SK-N-SH (cell line): ENCODE results near the gene XPR1. TPM values are rescaled to one million over a fixed set of nuclear protein-coding genes. Genes with fewer than 3 reads are reported as not detected.

Source experiments
- CTCF ChIA-PET: fragments of 300-600, 350-600 bp; formaldehyde crosslinking; extraction: SDS; loops from one replicate; lab custom pipeline; 2021; lab: Yijun Ruan, JAX
- POLR2A ChIA-PET: fragments of 350-600 bp; sonication (Branson Sonifier 250); formaldehyde crosslinking; extraction: SDS; loops from one replicate; lab custom pipeline; 2020; ENCODE audit warnings: antibody characterized with exemption, inconsistent platforms; lab: Yijun Ruan, JAX
- DNase-seq: peaks from one replicate; pipeline ENCODE4 v3.0.0; 2012
- H2AFZ ChIP-seq: fragments of 200-600 bp; sonication (generic); 2 replicates; pipeline ENCODE4 v1.8.1; 2016; ENCODE audit warnings: antibody characterized with exemption, mild to moderate bottlenecking, low read depth
- H3F3A ChIP-seq: fragments of 200-600 bp; sonication (generic); replicated peaks from 2 replicates; pipeline ENCODE3; 2016; ENCODE audit warnings: antibody characterized with exemption, mild to moderate bottlenecking; ENCODE audit not compliant: insufficient read depth
- H3K27ac ChIP-seq, 2 experiments: fragments of 200-500 bp in 1 of 2; fragments of 200-600 bp in 1 of 2; sonication (Bioruptor generic) in 1 of 2; sonication (generic), shearing (Covaris generic) in 1 of 2; 2 replicates each; pipeline versions ENCODE4 v1.5.1 to v1.6.1; 2014 to 2016; ENCODE audit warnings: low read depth in 2 of 2, inconsistent platforms in 1 of 2, low read length in 1 of 2, mild to moderate bottlenecking in 1 of 2, mixed read lengths in 1 of 2
- H3K27me3 ChIP-seq: fragments of 200-600 bp; sonication (generic), shearing (Covaris generic); 2 replicates; pipeline ENCODE4 v1.6.1; 2016; ENCODE audit warnings: mixed run types; ENCODE audit not compliant: insufficient read depth
- H3K36me3 ChIP-seq, 2 experiments: fragments of 200-500 bp in 1 of 2; fragments of 200-600 bp in 1 of 2; sonication (Bioruptor generic) in 1 of 2; sonication (generic) in 1 of 2; replicated peaks in 1 of 2; 2 replicates each; pipeline versions ENCODE3 to v1.5.1; 2014 to 2016; ENCODE audit warnings: low read length in 1 of 2, mild to moderate bottlenecking in 1 of 2; ENCODE audit not compliant: insufficient read depth in 2 of 2, control insufficient read depth in 1 of 2
- H3K4me1 ChIP-seq, 2 experiments: fragments of 200-500 bp in 1 of 2; fragments of 200-600 bp in 1 of 2; sonication (Bioruptor generic) in 1 of 2; sonication (generic), shearing (Covaris generic) in 1 of 2; 2 replicates each; pipeline versions ENCODE4 v1.5.1 to v1.6.1; 2014 to 2016; ENCODE audit warnings: low read depth in 1 of 2, low read length in 1 of 2, mixed run types in 1 of 2; ENCODE audit not compliant: insufficient read depth in 2 of 2, control insufficient read depth in 1 of 2
- H3K4me2 ChIP-seq: fragments of 200-600 bp; sonication (generic), shearing (Covaris generic); 2 replicates; pipeline ENCODE4 v1.6.1; 2017; ENCODE audit warnings: mixed run types
- H3K4me3 ChIP-seq, 2 experiments: fragments of 200-500 bp in 1 of 2; fragments of 200-600 bp in 1 of 2; sonication (Bioruptor generic) in 1 of 2; sonication (generic), shearing (Covaris generic) in 1 of 2; 2 replicates each; pipeline versions ENCODE4 v1.5.1 to v1.8.1; 2014 to 2016; ENCODE audit warnings: low read depth in 2 of 2, inconsistent platforms in 1 of 2, low read length in 1 of 2, mild to moderate bottlenecking in 1 of 2, mixed read lengths in 1 of 2, moderate library complexity in 1 of 2
- H3K79me2 ChIP-seq: fragments of 200-600 bp; sonication (generic); 2 replicates; pipeline ENCODE4 v1.8.1; 2017; ENCODE audit warnings: mild to moderate bottlenecking; ENCODE audit not compliant: insufficient read depth
- H3K9ac ChIP-seq: fragments of 200-600 bp; sonication (generic); 2 replicates; pipeline ENCODE4 v1.6.1; 2017; ENCODE audit warnings: mixed run types
- H3K9me2 ChIP-seq: fragments of 200-600 bp; sonication (generic); 2 replicates; pipeline ENCODE4 v1.6.1; 2017; ENCODE audit warnings: mixed run types
- H3K9me3 ChIP-seq: fragments of 200-600 bp; sonication (generic); 2 replicates; pipeline ENCODE4 v1.6.1; 2017; ENCODE audit warnings: mixed run types, mild to moderate bottlenecking, moderate library complexity
- H4K20me1 ChIP-seq: fragments of 200-600 bp; sonication (generic); 2 replicates; pipeline ENCODE4 v1.6.1; 2017; ENCODE audit warnings: mild to moderate bottlenecking, mixed run types; ENCODE audit not compliant: insufficient read depth
- ELF1 ChIP-seq: IDR thresholded peaks from 2 replicates; pipeline ENCODE4 v1.4.0; 2012
- EZH2phosphoT487 ChIP-seq: fragments of 200-600 bp; sonication (generic); IDR thresholded peaks from 2 replicates; pipeline ENCODE4 v1.6.1; 2017; ENCODE audit warnings: low read depth, mixed run types, mild to moderate bottlenecking, antibody characterized with exemption, moderate library complexity, borderline replicate concordance
- FOSL2 ChIP-seq: IDR thresholded peaks from 2 replicates; pipeline ENCODE4 v1.4.0; 2012; ENCODE audit warnings: low read depth, mild to moderate bottlenecking, moderate library complexity, borderline replicate concordance
- GABPA ChIP-seq: IDR thresholded peaks from 2 replicates; pipeline ENCODE4 v1.4.0; 2012; ENCODE audit warnings: low read depth, mild to moderate bottlenecking
- MEF2A ChIP-seq: IDR thresholded peaks from 2 replicates; pipeline ENCODE4 v1.4.0; 2012; ENCODE audit warnings: low read depth, borderline replicate concordance
- MXI1 ChIP-seq: IDR thresholded peaks from 2 replicates; pipeline ENCODE4 v1.6.1; 2012; ENCODE audit warnings: mild to moderate bottlenecking, low read depth, low read length, improper control_type of control experiment
- RCOR1 ChIP-seq: fragments of 150-350 bp; IDR thresholded peaks from 2 replicates; pipeline ENCODE4 v1.6.1; 2017; ENCODE audit warnings: antibody characterized with exemption, low read length
- RFX5 ChIP-seq: IDR thresholded peaks from 2 replicates; pipeline ENCODE4 v1.6.1; 2012; ENCODE audit warnings: mild to moderate bottlenecking, improper control_type of control experiment, low read length
- RXRA ChIP-seq: IDR thresholded peaks from 2 replicates; pipeline ENCODE4 v1.4.0; 2012; ENCODE audit warnings: low read depth, mild to moderate bottlenecking, borderline replicate concordance
- SIN3A ChIP-seq: IDR thresholded peaks from 2 replicates; pipeline ENCODE4 v1.6.1; 2012; ENCODE audit warnings: low read depth, mild to moderate bottlenecking, low read length, moderate library complexity, borderline replicate concordance
- TCF12 ChIP-seq: IDR thresholded peaks from 2 replicates; pipeline ENCODE4 v1.4.0; 2012
- TEAD4 ChIP-seq: IDR thresholded peaks from 2 replicates; pipeline ENCODE4 v1.4.0; 2012; ENCODE audit warnings: mild to moderate bottlenecking, borderline replicate concordance; ENCODE audit not compliant: insufficient read depth
- polyA plus RNA-seq, 3 experiments: library from polyadenylated mRNA; depleted of rRNA; stranded (reverse); fragments of >200 nt; gene quantifications; 2 replicates each; pipeline ENCODE4 v1.2.3, GENCODE V29; 2012
- TF ChIP-seq, protein P1 (sequence below): IDR thresholded peaks from 2 replicates; pipeline ENCODE4 v1.4.0; 2012; ENCODE audit warnings: low read depth, borderline replicate concordance
- TF ChIP-seq, protein P2 (sequence below): fragments of 200-600 bp; sonication (generic); IDR thresholded peaks from 2 replicates; pipeline ENCODE4 v1.6.1; 2017; ENCODE audit warnings: antibody characterized with exemption, mild to moderate bottlenecking, moderate library complexity
- TF ChIP-seq, protein P3 (sequence below): IDR thresholded peaks from 2 replicates; pipeline ENCODE4 v1.4.0; 2012; ENCODE audit warnings: low read depth

Gene XPR1
- polyA plus RNA-seq, 1 of the 3 experiments (the other 2 are of a cell fraction) = 7.9 TPM

DNA sequence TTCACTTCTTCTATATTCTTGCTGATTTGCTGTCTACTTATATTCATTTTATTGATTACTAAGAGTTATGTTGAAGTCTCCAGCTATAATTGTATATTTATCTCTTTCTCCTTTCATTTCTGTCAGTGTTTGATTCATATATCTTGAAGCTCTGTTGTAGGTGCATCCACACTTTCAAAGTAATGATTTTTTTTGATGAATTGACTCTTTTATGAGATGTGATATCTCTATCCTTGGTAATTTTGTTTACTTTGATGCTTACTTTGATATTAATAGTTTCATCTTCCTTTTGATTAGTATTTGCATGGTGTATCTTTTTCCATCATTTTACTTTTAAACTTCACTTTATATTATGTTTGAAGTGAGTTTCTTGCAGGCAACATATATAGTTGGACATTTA lies 110.8 kb downstream of the XPR1 start:
- Histone ChIP-seq H3K27me3 (no peaks in the 10 kb centered on the region), H3K4me2 (no peak overlapping the region), H3K4me1 (no peaks in the 10 kb centered on the region), H3F3A (no peaks in the 10 kb centered on the region), H3K36me3 (peaks cover 0 to 12% of the 10 kb centered on the region in 2 experiments), H3K79me2 (peaks cover 10% of the 10 kb centered on the region; the same call in 1 of the 2 replicates), H3K27ac (no peak overlapping the region), H2AFZ (no peak overlapping the region), H3K4me3 (no peak overlapping the region), H3K9me2 (no peaks in the 10 kb centered on the region), H3K9ac (no peak overlapping the region), H3K9me3 (peaks cover 9% of the 10 kb centered on the region; the same call in 1 of the 2 replicates), H4K20me1 (no peaks in the 10 kb centered on the region)
- DNase-seq = no peak
- POLR2A ChIA-PET = no interaction called here
- no peak for TF ChIP-seq MXI1
- no peak for TF ChIP-seq RFX5
- no peak for TF ChIP-seq FOSL2
- no peak for TF ChIP-seq ELF1
- no peak for TF ChIP-seq RCOR1
- TF ChIP-seq, protein P1, sequence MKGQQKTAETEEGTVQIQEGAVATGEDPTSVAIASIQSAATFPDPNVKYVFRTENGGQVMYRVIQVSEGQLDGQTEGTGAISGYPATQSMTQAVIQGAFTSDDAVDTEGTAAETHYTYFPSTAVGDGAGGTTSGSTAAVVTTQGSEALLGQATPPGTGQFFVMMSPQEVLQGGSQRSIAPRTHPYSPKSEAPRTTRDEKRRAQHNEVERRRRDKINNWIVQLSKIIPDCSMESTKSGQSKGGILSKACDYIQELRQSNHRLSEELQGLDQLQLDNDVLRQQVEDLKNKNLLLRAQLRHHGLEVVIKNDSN = no peak
- no peak for TF ChIP-seq SIN3A
- no peak for TF ChIP-seq MEF2A
- TF ChIP-seq TCF12 = no peak
- TF ChIP-seq RXRA = no peak
- no peak for TF ChIP-seq TEAD4
- TF ChIP-seq, protein P2, sequence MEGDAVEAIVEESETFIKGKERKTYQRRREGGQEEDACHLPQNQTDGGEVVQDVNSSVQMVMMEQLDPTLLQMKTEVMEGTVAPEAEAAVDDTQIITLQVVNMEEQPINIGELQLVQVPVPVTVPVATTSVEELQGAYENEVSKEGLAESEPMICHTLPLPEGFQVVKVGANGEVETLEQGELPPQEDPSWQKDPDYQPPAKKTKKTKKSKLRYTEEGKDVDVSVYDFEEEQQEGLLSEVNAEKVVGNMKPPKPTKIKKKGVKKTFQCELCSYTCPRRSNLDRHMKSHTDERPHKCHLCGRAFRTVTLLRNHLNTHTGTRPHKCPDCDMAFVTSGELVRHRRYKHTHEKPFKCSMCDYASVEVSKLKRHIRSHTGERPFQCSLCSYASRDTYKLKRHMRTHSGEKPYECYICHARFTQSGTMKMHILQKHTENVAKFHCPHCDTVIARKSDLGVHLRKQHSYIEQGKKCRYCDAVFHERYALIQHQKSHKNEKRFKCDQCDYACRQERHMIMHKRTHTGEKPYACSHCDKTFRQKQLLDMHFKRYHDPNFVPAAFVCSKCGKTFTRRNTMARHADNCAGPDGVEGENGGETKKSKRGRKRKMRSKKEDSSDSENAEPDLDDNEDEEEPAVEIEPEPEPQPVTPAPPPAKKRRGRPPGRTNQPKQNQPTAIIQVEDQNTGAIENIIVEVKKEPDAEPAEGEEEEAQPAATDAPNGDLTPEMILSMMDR = no peak
- TF ChIP-seq EZH2phosphoT487 = no peak
- TF ChIP-seq GABPA = no peak
- TF ChIP-seq, protein P3, sequence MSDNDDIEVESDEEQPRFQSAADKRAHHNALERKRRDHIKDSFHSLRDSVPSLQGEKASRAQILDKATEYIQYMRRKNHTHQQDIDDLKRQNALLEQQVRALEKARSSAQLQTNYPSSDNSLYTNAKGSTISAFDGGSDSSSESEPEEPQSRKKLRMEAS = no peak
- CTCF ChIA-PET = no interaction called here

DNA sequence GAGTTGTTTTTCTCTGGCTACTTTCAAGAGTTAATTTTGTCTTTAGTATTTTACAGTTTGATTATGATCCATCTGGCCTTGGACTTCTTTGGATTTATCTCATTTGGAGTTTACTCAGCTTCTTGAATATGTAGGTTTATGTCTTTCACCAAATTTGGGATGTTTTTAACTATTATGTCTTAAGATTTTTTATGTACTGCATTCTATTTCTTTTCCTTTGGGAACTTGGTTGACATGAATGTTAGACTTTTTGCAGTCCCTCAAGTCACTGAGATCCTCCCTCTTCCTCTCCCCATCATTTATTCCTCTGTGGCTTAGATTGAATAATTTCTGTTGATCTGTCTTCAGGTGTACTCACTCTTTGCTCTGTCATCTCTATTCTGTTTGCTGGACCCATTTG lies 112.0 kb downstream of the XPR1 start:
- H2AFZ ChIP-seq = no peak overlapping the region
- H3K9me3 ChIP-seq = peaks cover 9% of the 10 kb centered on the region; the same call in 1 of the 2 replicates
- H3K4me2 ChIP-seq = no peak overlapping the region
- H3K4me1 ChIP-seq = no peaks in the 10 kb centered on the region
- ChIA-PET POLR2A (no interaction called here), CTCF (no interaction called here)
- H3K36me3 ChIP-seq = peaks cover 0 to 12% of the 10 kb centered on the region in 2 experiments
- DNase-seq = no peak
- H3F3A ChIP-seq = no peaks in the 10 kb centered on the region
- H3K9ac ChIP-seq = no peak overlapping the region
- H3K4me3 ChIP-seq = no peak overlapping the region
- TF ChIP-seq TEAD4 = no peak
- H4K20me1 ChIP-seq = no peaks in the 10 kb centered on the region
- no peak overlapping the region for H3K27ac ChIP-seq
- H3K9me2 ChIP-seq = no peaks in the 10 kb centered on the region
- peaks cover 10% of the 10 kb centered on the region; the same call in 1 of the 2 replicates for H3K79me2 ChIP-seq
- H3K27me3 ChIP-seq = no peaks in the 10 kb centered on the region
